Activated B cell treated with CpG ODN at 0.5 μM for 24 hours (primary cell): ENCODE data around the gene SHC3. TPM values are rescaled to one million over a fixed set of nuclear protein-coding genes. Genes with fewer than 3 reads are reported as not detected.

Experiments
- ATAC-seq: fragments of 200-7000 bp; cut with Tn5 transposase; one replicate; pipeline ENCODE4 v1.10.0; 2021; ENCODE audit warnings: low read depth, mild to moderate bottlenecking, moderate library complexity
- CTCF ChIA-PET: fragments of 350-600 bp; sonication (Branson Sonifier 250); formaldehyde crosslinking; loops from one replicate; lab custom pipeline; 2021; ENCODE audit warnings: antibody characterized with exemption; lab: Charles Lee
- POLR2A ChIA-PET: fragments of 350-600 bp; sonication (Branson Sonifier 250); formaldehyde crosslinking; loops from one replicate; lab custom pipeline; 2021; ENCODE audit warnings: antibody characterized with exemption; lab: Charles Lee
- DNase-seq: peaks from one replicate; pipeline ENCODE4 v3.0.0; 2022
- H3K27ac Mint-ChIP-seq: one replicate; pipeline ENCODE4 v1.8.0; 2020; ENCODE audit warnings: mixed read lengths
- H3K27me3 Mint-ChIP-seq: one replicate; pipeline ENCODE4 v1.8.0; 2021; ENCODE audit warnings: mixed read lengths
- H3K36me3 Mint-ChIP-seq: one replicate; pipeline ENCODE4 v1.8.0; 2021; ENCODE audit warnings: low read depth, mixed read lengths
- H3K4me1 Mint-ChIP-seq: one replicate; pipeline ENCODE4 v1.8.0; 2021; ENCODE audit warnings: mixed read lengths
- H3K4me3 Mint-ChIP-seq: one replicate; pipeline ENCODE4 v1.8.0; 2020; ENCODE audit warnings: mild to moderate bottlenecking, mixed read lengths
- H3K9me3 Mint-ChIP-seq: one replicate; pipeline ENCODE4 v1.8.0; 2020; ENCODE audit warnings: mixed read lengths
- CTCF ChIP-seq: fragments of 200-600 bp; IDR thresholded peaks from one replicate; pipeline ENCODE4 v1.8.0; 2022; ENCODE audit warnings: antibody characterized with exemption, mild to moderate bottlenecking
- intact Hi-C: fragments of 100-400 bp; cut with micrococcal nuclease; formaldehyde crosslinking; loops from one replicate; pipeline ENCODE4 v1.15.1; 2024
- total RNA-seq: library from RNA; stranded (reverse); gene quantifications from 2 replicates; pipeline ENCODE4 v1.2.3, GENCODE V29; 2022

The SHC3 gene
- total RNA-seq, 1 donor from 2014 or later = not detected

DNA sequence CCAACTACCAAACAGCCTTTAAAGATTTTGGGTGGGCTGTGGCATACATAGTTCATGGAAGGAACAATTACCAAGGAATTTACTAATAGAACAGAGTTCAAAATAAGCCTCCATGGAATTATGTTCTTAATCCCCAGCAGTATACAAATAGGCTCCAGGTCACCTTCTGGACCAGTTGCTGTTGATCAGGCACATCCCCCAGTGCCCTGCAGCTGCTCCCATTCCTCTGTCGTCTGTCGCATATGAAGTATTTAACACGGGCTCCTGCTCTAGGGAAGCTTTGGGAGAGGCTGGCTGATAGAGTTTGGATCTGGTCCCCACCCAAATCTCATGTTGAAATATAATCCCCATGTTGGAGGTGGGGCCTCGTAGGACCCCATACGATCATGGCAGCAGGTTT is 17.8 kb downstream of the SHC3 start:
- intact Hi-C loops = no loop called here
- Mint-ChIP-seq H3K9me3 (no peaks in the 10 kb centered on the region), H3K27me3 (peaks cover 25% of the 10 kb centered on the region), H3K27ac (no peak overlapping the region), H3K36me3 (no peaks in the 10 kb centered on the region), H3K4me3 (no peak overlapping the region), H3K4me1 (no peaks in the 10 kb centered on the region)
- CTCF ChIA-PET = no interaction called here
- POLR2A ChIA-PET = no interaction called here
- ATAC-seq (no peak), DNase-seq (no peak)
- no peak for TF ChIP-seq CTCF

DNA sequence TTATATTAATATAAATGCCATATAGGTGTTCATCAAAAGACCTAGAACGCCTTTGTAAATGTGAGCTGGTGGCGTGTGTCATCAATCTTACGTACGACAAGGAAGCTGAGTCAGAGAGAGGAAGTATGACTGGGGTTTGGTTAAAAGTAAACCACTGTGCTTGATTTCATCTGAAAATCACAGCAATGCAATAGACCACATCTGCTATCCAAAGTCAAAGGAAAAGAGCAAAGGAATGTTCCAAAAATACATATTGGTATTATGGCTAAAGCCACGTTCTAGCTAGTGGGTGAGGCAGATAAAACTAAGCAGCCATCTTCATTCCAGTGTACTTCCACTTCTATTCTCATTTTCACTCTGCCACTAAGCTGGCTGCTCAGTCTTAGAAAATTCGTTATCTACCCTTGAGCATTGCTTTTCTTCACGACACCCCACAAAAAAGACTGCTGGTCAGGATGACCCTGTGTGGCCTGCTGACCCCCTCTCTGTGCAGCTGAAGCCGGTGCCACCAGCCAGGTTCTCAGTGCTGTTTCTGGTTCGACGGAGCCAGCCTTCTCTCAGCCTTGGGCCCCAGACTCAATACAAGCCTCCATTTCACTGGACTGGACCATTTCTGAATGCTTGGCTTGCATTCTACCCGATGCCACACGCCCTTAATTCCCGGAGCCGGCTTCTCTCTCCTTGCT is 23.8 kb downstream of the SHC3 start:
- no peak for TF ChIP-seq CTCF
- peaks cover 26% of the 10 kb centered on the region for H3K27me3 Mint-ChIP-seq
- no peak overlapping the region for H3K27ac Mint-ChIP-seq
- intact Hi-C loops = no loop called here
- DNase-seq = no peak
- H3K36me3 Mint-ChIP-seq = no peaks in the 10 kb centered on the region
- ATAC-seq = no peak
- peaks cover 7% of the 10 kb centered on the region for H3K4me1 Mint-ChIP-seq
- peaks cover 3% of the 10 kb centered on the region for H3K9me3 Mint-ChIP-seq
- CTCF ChIA-PET = no interaction called here
- no peak overlapping the region for H3K4me3 Mint-ChIP-seq
- POLR2A ChIA-PET = interaction anchor here (0.5 kb wide), 1 partner anchor 26 kb away, joined by 3 read pairs; no protein-coding TSS in a partner anchor

DNA sequence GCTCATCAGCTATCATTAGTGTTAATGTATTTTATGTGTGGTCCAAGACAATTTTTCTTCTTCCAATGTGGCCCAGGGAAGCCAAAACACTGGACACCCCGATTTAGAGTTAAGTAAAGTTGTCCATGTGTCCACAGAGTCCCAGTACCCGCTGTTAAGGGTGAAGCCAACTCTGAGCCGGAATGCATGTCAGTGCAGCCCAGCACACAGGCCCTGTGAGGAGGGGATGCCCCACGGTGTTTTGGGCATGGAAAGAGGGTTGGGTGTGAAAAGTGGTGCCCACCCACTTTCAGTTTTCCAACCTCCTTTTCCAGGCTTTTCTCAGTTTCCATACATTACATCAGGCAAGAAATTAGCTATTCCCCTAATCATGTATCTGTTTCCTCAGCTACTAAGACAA is 24.4 kb downstream of the SHC3 start:
- CTCF ChIA-PET = no interaction called here
- Mint-ChIP-seq H3K4me3 (no peak overlapping the region), H3K27ac (no peak overlapping the region), H3K27me3 (peaks cover 21% of the 10 kb centered on the region), H3K36me3 (no peaks in the 10 kb centered on the region), H3K4me1 (peaks cover 11% of the 10 kb centered on the region), H3K9me3 (peaks cover 3% of the 10 kb centered on the region)
- ATAC-seq (no peak), DNase-seq (no peak)
- POLR2A ChIA-PET = interaction anchor here (0.5 kb wide), 1 partner anchor 26 kb away, joined by 3 read pairs; no protein-coding TSS in a partner anchor
- intact Hi-C loops = no loop called here
- TF ChIP-seq CTCF = no peak

- TF ChIP-seq CTCF = no peak
- CTCF ChIA-PET = no interaction called here
Measured at GRCh38 chr9:89153232-89154017, 25.2 kb downstream of the SHC3 start.

DNA sequence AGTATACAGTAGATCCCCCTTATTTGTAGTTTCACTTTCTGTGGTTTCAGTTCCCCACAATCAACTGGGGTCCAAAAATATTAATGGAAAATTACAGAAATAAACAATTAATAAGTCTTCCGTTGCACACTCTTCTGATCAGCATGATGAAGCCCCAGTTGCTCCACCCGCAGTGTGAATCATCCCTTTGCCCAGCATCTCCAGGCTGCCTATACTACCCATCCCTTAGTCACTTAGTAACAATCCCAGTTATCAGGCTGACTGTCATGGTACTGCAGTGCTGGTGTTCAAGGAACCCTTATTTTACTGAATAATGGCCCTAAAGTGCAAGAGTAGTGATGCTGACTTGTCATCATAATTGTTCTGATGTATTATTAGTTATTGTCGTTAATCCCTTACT is 28.9 kb downstream of the SHC3 start:
- H3K9me3 Mint-ChIP-seq = peaks cover 3% of the 10 kb centered on the region
- intact Hi-C loops = no loop called here
- H3K27ac Mint-ChIP-seq = no peak overlapping the region
- peaks cover 7% of the 10 kb centered on the region for H3K4me1 Mint-ChIP-seq
- ATAC-seq = no peak
- H3K4me3 Mint-ChIP-seq = no peak overlapping the region
- TF ChIP-seq CTCF = no peak
- no peaks in the 10 kb centered on the region for H3K36me3 Mint-ChIP-seq
- ChIA-PET POLR2A (no interaction called here), CTCF (no interaction called here)
- DNase-seq = no peak
- peaks cover 9% of the 10 kb centered on the region for H3K27me3 Mint-ChIP-seq

More at GRCh38 chr9:89153232-89154017, 25.2 kb downstream of the SHC3 start:
- Mint-ChIP-seq H3K9me3 (peaks cover 3% of the 10 kb centered on the region), H3K27ac (no peak overlapping the region), H3K36me3 (no peaks in the 10 kb centered on the region), H3K4me3 (no peak overlapping the region), H3K4me1 (peaks cover 11% of the 10 kb centered on the region), H3K27me3 (peaks cover 19% of the 10 kb centered on the region)
- intact Hi-C loops = no loop called here
- POLR2A ChIA-PET = no interaction called here
- ATAC-seq = no peak
- DNase-seq = no peak
